KG1 (cell line): ENCODE results near the gene POLH.
A peak's percentile ranks its signal among the peaks of the same experiment; 100 is the strongest.
"Not testable (repeated sequence)": the region's sequence is repeated elsewhere in the genome, so short reads cannot be mapped to it uniquely, and the experiment has no call there.

Experiments
- DNase-seq: peaks from one replicate; lab custom pipeline; 2025; lab: John Stamatoyannopoulos, UW

POLH gene

DNA sequence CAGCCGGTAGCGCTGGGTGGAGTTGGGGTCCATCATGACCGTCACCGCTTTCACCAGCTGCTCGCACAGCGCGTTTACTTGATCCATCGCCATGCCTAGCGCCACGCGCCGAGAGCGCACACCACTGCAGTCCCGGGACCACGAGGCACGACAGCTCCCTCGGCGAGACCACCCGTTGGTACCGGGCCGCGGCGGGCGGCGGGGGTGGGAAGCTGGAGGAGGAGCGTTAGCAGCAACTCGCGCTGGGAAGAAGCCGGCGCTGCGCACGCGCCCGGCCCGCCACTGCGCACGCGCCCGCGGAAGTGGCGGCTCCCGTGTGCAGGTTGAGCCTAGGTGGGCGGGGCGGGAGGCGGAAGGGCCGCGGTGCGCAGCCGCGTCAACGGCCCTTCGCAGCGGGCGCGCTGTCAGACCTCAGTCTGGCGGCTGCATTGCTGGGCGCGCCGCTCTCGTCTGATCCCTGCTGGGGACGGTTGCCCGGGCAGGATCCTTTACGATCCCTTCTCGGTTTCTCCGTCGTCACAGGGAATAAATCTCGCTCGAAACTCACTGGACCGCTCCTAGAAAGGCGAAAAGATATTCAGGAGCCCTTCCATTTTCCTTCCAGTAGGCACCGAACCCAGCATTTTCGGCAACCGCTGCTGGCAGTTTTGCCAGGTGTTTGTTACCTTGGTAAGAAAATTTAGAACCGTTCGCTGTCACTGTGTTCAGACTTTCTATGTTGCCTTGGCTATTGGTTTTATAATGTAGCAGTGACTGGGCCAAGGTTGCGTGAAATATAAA lies at the start of gene POLH, which contains the start of gene XPO5:
Gene POLH (plus strand): TSS at position 414 of the 780 bp plus-strand sequence. CDS start 6,135 bp downstream, outside the sequence.
Gene XPO5 (minus strand): TSS at position 267 of the 780 bp plus-strand sequence. CDS start 174 bp downstream, at position 93.
- peak; percentile 87 for DNase-seq

DNA sequence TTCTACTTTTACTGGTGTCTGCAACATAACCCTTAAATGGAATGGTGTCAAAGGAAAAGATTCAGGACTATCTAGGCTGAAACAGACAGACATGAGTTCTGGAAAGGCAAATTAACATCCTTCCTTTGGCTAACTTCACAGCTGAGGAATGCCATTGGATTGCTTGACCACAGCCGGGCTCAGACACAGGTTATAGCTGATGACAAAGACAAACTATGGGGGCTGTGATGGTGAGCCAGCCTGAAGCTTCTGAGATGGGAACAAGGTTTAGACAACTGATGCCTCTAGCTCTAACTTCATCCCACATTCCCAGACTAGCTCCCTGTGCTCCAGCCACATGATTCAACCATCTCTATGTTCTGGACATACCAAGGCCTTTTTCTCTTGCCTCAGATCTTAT lies 43.8 kb upstream of the POLH start:
- no peak for DNase-seq

DNA sequence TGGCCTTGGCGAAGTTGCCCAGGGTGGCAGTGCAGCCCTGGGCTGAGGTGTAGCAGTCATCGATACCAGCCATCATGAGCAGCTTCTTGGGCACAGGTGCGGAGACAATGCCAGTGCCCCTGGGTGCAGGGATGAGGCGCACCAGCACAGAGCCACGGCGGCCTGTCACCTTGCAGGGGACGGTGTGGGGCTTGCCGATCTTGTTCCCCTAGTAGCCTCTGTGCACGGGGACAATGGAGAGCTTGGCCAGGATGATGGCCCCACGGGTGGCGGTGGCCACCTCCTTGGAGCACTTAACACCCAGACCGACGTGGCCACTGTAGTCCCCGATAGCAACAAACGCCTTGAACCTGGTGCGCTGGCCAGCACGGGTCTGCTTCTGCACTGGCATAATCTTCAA lies 37.0 kb upstream of the POLH start:
- DNase-seq: not testable (repeated sequence)

DNA sequence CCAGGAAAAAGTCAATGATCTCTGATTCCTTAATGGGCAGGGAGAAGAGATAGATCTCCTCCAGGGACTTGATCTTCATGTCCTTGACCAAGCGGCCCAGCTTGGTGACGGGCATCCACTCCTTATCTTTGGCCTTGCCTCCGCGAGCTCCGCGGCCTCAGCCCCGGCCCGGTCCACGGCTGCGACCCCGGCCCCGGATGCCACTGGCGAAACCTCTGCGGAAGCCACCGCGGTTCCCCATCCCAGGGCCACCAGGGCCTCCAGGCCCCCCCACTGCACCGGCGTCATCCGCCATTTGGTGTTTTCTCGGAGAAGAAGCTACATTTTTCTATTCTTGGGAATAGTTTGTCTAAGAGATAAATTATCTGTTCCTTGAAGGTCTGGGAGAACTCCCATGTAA lies 36.6 kb upstream of the POLH start:
- not testable (repeated sequence) for DNase-seq

DNA sequence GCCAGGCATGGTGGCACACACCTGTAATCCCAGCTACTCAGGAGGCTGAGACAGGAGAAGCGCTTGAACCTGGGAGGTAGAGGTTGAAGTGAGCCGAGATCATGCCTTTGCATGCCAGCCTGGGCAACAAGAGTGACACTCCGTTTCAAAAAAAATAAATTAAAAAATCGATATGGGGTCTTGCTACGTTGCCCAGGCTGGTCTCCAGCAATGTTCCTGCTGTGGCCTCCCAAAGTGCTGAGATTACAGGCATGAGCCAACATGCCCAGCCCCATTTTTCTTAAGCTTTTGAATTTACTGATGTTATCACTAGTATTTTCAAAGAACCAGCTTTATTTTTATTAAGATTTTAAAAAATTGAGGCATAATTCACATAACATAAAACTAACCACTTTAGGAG lies 35.5 kb upstream of the POLH start:
- DNase-seq: no peak

DNA sequence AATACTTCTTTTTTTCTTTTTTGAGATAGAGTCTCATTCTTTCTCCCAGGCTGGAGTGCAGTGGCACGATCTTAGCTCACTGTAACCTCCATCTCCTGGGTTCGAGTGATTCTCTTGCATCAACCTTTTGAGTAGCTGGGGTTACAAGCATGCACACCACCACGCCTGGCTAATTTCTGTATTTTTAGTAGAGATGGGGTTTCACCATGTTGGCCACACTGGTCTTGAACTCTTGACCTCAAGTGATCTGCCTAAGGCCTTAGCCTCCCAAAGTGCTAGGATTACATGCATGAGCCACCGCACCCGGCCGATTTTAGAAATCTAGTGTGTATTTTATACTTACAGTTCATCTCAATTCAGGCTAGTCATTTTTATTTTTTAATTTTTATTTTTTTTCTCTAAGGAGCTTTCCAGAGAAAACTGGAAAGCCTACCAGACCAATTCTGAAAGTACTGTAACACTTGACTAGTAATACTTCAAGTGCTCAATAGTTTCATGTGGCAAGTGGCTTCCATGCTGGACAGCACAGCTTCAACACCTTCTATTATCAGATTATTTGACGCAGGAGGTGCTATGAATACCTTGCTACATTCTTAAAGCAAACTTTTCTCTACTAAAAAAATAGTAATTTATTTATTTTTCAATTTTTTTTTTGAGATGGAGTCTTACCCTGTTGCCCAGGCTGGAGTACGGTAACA lies 34.1 kb upstream of the POLH start:
- DNase-seq: no peak

DNA sequence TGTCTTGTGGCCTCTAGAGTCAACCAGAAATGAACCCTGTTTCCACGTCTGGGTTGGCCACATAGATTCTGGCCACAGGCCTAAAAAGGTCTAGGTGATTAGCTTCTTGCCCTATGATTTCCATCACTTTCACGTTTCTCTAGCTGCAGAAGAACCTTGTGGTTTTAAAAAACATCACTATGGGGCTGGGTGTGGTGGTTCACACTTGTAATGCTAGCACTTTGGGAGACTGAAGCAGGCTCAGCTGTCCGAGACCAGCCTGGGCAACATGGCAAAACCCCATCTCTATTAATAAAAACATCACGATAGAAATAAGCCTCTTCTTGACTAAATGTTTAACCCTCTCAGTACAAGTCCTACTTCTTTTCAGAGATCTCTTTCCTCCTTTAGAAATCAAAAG lies 31.5 kb upstream of the POLH start:
- DNase-seq: no peak

DNA sequence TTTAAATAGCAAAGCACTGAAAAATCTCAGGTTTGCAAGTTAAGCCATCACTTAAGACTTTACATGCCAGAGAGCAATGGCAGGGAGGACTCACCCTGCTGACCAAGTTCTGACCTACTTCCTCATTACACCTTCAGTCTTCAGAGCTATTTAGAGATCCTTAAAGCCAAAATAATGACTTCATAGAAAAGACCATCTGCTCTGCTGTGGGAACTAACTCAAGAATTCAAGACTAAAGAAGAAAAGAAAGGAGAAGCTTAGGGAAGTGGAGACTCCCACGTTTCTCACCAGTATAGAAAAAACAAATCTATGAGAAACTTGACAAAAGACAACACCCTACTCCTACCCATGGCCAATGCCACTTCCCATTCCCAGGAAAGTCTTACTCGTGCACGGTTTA lies 28.8 kb upstream of the POLH start:
- no peak for DNase-seq

DNA sequence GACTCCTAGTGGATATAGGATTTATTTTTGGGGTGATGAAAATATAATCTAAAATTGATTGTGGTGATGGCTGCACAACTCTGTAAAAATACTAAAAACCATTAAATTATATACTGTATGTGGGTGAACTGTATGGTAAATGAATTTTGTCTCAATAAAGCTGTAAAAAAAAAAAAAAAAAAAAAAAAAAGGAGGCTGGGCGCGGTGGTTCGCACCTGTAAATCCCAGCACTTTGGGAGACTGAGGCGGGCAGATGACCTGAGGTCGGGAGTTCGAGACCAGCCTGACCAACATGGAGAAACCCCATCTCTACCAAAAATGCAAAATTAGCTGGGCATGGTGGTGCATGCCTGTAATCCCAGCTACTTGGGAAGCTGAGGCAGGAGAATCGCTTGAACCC lies 18.4 kb upstream of the POLH start:
- not testable (repeated sequence) for DNase-seq

DNA sequence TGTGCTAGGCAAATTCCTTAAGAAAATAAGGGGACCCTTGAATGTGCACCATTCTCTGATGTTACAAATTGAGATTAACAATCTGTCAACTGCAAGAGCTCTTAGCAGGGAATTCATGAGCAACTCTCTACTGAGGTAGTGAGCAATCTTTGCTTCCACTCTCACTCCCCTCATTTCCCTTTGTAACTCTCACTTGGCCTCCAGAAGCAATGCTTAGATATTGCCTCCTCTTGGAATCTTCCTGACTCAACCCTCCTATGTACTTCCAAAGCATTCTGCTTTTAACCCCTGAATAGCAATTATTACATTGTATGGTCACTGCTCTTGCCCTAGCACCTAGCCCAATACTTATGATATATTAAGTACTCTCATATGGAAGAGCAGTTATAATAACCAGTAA lies 16.7 kb upstream of the POLH start:
- no peak for DNase-seq

DNA sequence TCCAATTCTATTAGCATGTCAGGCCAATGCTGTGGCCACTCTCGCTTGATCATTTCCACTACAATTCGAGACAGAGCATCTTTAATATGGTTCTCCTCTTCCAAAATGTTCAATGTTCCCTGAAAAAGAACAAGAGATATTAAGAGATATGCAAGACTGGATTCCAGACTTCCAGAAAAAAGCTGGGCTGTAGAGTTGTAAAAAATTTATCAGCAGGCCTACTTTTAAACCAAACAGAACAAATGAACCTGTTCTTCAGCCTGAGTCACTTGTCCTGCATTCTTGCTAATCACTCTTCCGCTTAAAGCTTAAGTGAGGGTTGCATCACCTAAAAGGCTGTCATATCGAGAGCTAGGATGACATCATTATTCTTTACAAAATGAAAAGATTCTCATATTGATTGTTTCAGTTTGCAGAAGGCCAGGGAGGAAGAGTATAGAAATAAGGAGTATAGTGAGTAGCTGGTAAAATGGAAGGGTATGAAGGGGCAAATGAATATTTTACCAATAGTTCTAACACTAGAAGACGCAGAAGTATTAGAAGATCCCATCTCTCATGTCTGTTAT lies 5.0 kb upstream of the POLH start:
- DNase-seq: no peak

DNA sequence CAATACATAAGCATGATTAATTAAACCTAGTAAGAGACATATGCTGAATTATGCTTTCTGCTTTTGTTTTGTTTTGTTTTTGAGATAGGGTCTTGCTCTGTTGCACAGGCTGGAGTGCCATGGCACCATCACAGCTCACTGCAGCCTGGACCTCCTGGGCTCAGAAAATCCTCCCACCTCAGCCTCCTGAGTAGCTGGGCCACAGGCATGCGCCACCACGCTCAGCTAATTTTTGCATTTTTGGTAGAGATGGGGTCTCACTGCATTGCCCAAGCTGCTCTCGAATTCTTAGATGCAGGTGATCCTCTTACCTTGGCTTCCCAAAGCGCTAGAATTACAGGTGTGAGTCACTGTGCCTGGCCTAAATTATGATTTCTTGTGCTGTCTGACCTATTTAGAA lies 4.0 kb upstream of the POLH start:
- no peak for DNase-seq

DNA sequence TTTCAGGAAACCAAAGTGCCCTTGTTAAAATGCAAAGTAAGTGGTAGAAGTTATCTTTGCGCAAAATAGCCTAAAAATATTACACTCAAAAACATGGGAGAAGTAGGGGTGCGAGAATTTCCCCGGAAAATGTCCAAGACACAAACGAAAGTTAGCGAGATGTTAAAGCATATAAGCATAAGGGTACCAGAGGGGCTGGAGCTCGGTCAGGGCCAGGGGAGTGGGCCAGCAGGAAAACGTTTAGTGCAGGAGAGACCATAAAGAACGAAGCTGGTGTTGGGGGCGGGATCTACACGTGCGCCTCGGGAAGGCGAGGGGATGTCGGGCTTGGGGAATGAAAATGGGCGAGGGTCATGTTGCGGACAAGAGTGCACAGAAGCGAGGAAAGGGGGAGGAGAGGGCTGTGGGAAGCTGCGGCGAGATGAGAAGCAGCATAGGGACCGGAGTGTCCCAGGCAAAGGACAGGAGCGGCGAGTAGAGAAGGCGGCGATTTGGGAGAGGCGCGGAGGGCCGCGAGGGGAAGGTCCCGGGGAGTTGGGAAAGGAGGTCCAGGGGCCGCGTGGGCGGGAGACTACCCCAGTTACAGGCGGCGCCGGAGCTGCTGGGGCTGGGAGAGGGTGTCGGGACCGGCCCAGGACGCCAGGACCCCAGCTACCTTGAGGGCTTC lies 747 bp upstream of the POLH start:
- peak; percentile 29 for DNase-seq

DNA sequence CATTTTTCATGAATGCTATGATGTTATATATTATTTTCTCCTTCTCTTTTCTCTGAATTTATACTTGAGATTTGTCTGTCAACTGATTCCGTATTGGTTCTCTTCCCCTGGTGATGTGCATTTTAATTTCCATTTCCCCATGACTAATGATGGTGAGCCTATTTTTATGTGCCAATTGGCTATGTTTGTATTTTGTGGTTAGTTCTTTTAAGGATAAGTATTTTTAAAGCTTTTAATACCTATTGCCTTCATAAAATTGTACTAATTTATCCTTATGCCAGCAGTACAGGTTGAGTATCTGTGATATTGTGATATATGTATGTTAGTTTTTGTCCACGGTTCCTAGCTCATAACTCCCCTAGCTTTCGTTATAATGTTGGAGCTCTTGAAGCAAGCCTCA lies 2.8 kb downstream of the POLH start:
- no peak for DNase-seq

DNA sequence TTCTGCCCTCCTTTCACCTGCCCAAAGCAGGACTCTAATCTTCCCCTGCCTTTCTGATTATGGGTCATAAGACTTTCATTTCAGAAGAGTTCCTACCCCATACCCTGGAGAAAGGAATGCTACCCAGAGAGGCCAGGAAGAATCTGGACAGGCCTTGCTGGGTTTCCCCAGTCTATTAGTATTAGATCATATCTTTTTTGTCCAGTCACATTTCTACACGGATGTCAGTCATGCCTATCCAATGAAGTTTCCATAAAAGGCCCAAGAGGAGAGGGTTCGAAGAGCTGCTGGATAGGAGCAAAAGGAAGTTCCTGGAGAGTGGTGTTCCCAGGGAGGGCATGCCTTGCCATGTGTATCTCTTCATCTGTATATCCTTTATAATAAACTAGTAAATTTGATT lies 3.2 kb downstream of the POLH start:
- no peak for DNase-seq

DNA sequence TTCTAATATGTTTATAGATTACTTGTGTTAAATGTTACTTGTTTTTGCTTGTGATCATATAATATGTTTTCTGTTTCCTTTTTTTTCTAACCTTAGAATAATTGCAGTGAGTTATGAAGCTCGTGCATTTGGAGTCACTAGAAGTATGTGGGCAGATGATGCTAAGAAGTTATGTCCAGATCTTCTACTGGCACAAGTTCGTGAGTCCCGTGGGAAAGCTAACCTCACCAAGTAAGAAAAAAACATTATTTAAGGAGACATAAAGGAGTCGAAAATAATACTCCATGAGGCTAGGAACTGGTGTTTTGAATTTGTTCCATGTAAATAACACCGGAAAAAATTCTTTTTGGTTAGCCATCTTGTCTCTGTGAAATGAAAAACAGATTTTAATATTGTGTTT lies 6.9 kb downstream of the POLH start:
- no peak for DNase-seq

DNA sequence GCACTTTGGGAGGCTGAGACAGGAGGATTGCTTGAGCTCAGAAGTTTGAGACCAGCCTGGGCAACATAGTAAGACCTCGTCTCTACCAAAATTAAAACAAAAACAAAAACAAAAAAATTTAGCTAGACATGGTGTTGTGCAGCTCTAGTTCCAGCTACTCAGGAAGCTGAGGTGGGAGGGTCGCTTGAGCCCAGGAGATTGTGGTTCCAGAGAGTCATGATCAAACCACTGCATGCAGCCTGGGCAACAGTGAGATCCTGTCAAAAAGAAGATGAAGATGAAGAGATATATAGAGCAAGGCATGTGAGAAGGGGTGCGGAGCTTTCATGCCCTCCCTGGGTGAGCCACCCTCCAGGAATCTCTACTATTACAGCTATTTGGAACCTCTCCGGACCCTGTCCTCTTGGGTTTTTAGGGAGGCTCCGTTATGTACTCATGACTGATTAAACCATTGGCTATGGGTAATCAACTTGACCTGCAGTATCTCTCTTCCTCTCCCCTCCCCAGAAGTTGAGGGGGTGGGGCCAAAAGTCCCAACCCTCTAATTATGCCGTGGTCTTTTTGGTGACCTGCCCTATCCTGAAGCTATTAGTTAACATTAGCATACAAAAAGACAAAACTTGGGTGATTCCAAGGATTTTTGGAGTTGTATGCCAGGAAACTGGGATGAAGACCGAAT lies 9.0 kb downstream of the POLH start:
- no peak for DNase-seq

DNA sequence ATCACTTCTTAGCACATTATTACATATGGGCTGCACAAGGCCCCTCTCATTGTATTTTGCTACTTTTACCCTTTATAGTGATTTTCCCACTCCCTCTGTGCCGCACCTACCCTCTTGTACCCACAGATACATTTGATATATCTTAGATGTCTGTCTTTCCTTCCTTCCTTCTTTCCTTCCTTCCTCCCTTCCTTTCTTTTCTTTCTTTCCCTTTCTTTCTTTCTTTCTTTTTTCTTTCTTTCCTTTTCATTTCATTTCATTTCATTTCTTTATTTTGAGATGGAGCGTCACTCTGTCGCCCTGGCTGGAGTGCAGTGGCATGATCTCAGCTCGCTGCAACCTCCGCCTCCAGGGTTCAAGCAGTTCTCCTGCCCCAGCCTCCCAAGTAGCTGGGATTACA lies 12.2 kb downstream of the POLH start:
- no peak for DNase-seq

DNA sequence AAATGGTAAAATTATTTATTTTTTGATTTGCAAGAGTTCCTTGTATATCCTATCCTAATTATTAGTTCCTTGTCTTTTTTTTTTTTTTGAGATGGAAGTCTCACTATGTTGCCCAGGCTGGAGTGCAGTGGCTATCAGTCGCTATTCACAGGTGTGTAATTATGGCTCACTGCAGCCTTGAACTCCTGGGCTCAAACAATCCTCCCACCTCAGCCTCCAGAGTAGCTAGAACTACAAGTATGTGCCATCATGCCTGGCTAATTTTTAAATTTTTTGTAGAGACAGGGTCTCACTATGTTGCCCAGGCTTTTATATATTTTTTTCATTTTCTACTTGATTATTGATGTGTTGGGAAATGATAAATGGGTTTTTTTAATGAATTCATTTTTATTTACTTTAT lies 13.6 kb downstream of the POLH start:
- not testable (repeated sequence) for DNase-seq

DNA sequence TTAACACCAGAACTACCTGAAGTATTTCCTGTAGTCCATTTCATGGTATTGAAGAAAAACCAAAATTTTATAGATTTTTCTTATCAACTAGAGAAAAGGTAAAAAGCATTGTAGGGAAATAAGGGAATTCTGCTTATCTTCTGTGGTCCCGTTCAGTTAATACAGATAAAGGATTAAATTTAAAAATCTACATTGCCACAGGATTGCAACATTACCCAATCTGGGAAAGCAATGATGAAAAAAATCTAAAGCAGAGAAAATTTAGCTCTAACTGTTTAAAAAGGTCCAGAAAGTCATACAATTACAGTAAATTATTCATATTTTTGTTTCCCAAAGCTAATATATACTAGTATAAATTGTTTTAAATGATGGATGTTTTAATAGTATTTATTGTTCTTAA lies 18.0 kb downstream of the POLH start:
- DNase-seq: no peak

DNA sequence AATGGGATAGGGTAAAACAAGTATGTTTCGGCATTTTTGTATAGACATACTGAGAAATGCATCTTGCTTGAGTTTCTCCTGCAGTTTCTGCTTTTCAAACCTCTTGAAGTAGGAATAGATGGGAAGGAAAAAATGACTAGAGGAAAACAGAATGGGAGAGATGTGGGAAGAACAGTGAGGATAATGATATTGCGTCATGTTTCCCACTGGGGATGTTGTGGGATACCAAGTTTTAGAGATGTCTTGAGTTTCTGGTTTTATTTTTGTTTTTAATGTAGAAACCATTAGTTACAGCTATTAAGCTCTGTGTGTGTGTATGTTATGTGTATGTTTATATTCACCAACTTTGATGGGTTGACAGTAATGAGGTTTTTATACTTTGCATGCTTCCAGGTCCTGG lies 24.6 kb downstream of the POLH start:
- no peak for DNase-seq

DNA sequence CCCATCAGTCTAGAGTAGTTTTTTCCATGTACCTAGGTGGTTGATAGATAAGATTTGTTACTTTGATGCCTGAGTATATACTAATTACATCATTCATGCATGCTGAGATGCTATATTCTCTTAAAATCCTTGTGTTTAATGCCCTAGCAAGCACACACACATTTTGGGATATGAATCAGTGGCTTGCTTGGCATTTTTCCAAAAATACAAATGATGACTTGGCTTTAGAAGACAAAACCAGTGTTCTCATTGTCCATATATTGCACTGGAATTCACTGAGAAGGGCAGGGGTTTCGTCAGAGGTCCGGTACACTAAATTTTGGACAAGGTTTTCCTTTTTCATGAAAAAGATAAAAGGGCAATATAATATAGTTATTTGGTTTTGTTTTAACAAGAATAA lies 28.2 kb downstream of the POLH start:
- DNase-seq: no peak
